IPS-20b (cell line): ENCODE results near the gene SELL.
"Not testable (repeated sequence)": the region's sequence is repeated elsewhere in the genome, so short reads cannot be mapped to it uniquely, and the experiment has no call there.

Source experiments
- H3K27ac ChIP-seq: one replicate; pipeline ENCODE4 v1.5.1; 2013; ENCODE audit warnings: low read length
- H3K27me3 ChIP-seq: 2 replicates; pipeline ENCODE4 v1.6.1; 2013; ENCODE audit warnings: mild to moderate bottlenecking, low read length, inconsistent platforms; ENCODE audit not compliant: insufficient read depth
- H3K36me3 ChIP-seq: 2 replicates; pipeline ENCODE4 v1.6.1; 2013; ENCODE audit warnings: low read depth, mild to moderate bottlenecking, inconsistent platforms, low read length, moderate library complexity; ENCODE audit not compliant: insufficient read depth
- H3K4me1 ChIP-seq: 2 replicates; pipeline ENCODE4 v1.6.1; 2013; ENCODE audit warnings: mild to moderate bottlenecking, control low read depth, inconsistent platforms, low read length, moderate library complexity; ENCODE audit not compliant: insufficient read depth
- H3K4me3 ChIP-seq: 2 replicates; pipeline ENCODE4 v1.5.1; 2013; ENCODE audit warnings: mild to moderate bottlenecking, low read length, inconsistent platforms
- H3K9ac ChIP-seq: 2 replicates; pipeline ENCODE4 v1.6.1; 2013; ENCODE audit warnings: low read depth, mild to moderate bottlenecking, inconsistent platforms, low read length, moderate library complexity
- H3K9me3 ChIP-seq: 2 replicates; pipeline ENCODE4 v1.6.1; 2013; ENCODE audit warnings: mild to moderate bottlenecking, low read depth, low read length, inconsistent platforms; ENCODE audit not compliant: insufficient read depth

The SELL gene

DNA sequence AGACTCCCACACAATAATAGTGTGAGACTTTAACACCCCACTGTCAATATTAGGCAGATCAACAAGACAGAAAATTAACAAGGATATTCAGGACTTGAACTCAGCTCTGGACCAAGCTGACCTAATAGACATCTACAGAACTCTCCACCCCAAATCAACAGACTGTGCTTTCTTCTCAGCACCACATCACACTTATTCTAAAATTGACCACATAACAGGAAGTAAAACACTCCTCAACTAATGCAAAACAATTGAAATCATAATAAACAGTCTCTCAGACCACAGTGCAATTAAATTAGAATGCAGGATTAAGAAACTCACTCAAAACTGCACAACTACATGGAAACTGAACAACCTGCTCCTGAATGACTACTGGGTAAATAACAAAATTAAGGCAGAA is 52.6 kb downstream of the SELL start:
- not testable (repeated sequence) for H3K27me3 ChIP-seq, H3K27ac ChIP-seq, H3K9ac ChIP-seq, H3K36me3 ChIP-seq, H3K4me1 ChIP-seq, H3K9me3 ChIP-seq, H3K4me3 ChIP-seq

DNA sequence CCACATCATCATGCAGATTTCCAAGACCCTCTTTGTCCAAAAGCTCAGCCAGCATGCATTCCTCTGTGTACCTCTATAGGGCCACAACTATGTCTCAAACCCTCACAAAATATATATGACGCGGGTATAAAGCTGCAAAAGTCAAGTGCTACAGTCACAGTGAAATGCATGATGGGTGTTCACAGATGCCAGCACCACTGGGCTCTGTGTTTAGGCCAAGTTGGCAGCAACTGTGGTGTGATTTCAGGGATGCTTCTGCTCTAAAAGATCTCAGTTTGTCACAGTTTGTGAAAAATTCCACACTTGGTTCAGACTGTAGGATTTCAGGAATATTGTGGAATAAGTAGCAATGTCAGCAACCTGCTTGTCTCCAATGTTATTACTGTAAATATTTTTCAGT is 57.5 kb downstream of the SELL start:
- no peak overlapping the region for H3K4me3 ChIP-seq
- H3K27ac ChIP-seq = no peak overlapping the region
- H3K4me1 ChIP-seq = no peaks in the 10 kb centered on the region

DNA sequence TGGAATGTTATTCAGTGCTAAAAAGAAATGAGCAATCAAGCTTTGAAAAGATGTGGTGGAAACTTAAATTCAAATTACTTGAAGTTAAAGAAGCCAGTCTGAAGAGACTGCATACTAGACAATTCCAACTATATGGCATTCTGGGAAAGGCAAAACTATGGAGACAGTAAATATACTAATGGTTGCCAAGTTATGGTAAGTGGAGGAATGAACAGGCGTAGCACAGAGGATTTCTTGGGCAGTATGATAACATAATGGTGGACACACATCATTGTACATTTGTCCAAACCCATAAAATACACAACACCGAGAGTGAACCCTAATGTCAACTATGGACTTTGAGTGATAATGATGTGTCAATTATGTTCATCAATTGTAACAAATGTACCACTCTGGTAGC is 60.4 kb downstream of the SELL start:
- Histone ChIP-seq H3K27ac (no peak overlapping the region), H3K9ac (no peak overlapping the region), H3K4me1 (no peaks in the 10 kb centered on the region; the same call in 1 of the 2 replicates), H3K9me3 (no peaks in the 10 kb centered on the region), H3K4me3 (no peak overlapping the region), H3K27me3 (no peaks in the 10 kb centered on the region), H3K36me3 (no peaks in the 10 kb centered on the region)

More for the DNA sequence above, 57.5 kb downstream of the SELL start:
- no peaks in the 10 kb centered on the region for H3K36me3 ChIP-seq
- H3K27me3 ChIP-seq = no peaks in the 10 kb centered on the region; the same call in 1 of the 2 replicates
- H3K9ac ChIP-seq = no peak overlapping the region
- H3K9me3 ChIP-seq = no peaks in the 10 kb centered on the region

DNA sequence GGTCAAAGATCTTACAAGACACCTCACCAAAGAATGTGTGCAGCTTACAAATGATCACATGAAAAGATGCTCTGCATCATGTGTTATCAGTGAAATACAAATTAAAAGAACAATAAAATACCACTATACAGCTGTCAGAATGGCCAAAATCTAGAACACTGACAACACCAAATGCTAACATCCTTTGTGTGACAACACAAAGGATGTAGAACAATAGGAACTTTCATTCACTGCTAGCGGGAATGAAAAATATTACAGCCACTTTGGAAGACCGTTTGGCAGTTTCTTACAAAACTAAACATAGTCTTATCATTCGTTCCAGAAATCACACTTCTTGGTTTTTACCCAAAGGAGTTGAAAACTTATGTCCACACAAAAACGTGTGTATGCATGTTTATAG is 60.9 kb downstream of the SELL start:
- H3K27me3 ChIP-seq = no peaks in the 10 kb centered on the region
- H3K4me3 ChIP-seq = no peak overlapping the region
- H3K9me3 ChIP-seq = no peaks in the 10 kb centered on the region
- no peak overlapping the region for H3K9ac ChIP-seq
- no peaks in the 10 kb centered on the region; the same call in 1 of the 2 replicates for H3K4me1 ChIP-seq
- no peaks in the 10 kb centered on the region for H3K36me3 ChIP-seq
- H3K27ac ChIP-seq = no peak overlapping the region

DNA sequence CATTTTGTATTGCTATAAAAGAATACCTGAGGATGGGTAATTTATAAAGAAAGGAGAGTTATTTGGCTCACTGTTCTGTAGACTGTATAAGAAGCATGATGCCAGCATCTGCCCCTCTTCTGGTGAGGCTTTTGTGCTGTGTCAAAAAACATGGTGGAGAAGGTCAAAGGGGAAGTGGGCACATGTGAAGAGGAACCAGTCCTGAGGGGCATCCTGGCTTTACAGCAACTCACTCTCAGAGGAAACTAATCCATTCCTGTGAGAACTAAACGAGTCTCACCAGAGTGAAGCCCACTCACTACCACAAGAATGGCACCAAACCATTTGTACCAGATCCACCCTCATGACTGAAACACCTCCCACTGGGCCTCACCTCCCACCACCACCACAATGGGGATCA is 62.7 kb downstream of the SELL start:
- Histone ChIP-seq H3K27ac (no peak overlapping the region), H3K4me3 (no peak overlapping the region), H3K9me3 (no peaks in the 10 kb centered on the region), H3K36me3 (no peaks in the 10 kb centered on the region), H3K27me3 (no peaks in the 10 kb centered on the region), H3K9ac (no peak overlapping the region), H3K4me1 (no peaks in the 10 kb centered on the region; the same call in 1 of the 2 replicates)

- Histone ChIP-seq H3K9me3 (no peaks in the 10 kb centered on the region), H3K4me3 (no peak overlapping the region), H3K36me3 (no peaks in the 10 kb centered on the region), H3K4me1 (no peaks in the 10 kb centered on the region; the same call in 1 of the 2 replicates), H3K9ac (no peak overlapping the region), H3K27me3 (no peaks in the 10 kb centered on the region), H3K27ac (no peak overlapping the region)
Measured at GRCh38 chr1:169648187-169648586, 63.2 kb downstream of the SELL start.

DNA sequence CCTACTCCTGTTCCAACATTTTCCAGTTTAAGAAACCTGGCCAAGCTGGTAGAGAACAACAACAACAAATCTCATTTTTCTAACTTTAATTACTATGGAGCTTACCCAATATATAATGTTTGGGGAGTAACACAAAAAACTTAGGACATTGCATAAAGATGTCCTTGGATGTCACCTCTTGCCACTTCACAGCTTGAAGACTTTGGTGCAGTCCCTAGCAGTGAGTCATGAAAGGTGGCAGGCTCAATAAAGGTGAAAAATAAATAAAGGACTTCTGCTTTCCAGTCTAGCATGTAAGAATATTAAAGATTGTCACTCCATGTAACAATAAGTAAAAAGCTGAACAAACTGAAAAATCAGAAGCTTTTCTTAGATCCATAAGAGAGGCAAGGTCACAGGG is 63.9 kb downstream of the SELL start:
- Histone ChIP-seq H3K27me3 (no peaks in the 10 kb centered on the region), H3K4me3 (no peak overlapping the region), H3K9me3 (no peaks in the 10 kb centered on the region), H3K27ac (no peak overlapping the region), H3K4me1 (no peaks in the 10 kb centered on the region; the same call in 1 of the 2 replicates), H3K9ac (no peak overlapping the region), H3K36me3 (no peaks in the 10 kb centered on the region)

DNA sequence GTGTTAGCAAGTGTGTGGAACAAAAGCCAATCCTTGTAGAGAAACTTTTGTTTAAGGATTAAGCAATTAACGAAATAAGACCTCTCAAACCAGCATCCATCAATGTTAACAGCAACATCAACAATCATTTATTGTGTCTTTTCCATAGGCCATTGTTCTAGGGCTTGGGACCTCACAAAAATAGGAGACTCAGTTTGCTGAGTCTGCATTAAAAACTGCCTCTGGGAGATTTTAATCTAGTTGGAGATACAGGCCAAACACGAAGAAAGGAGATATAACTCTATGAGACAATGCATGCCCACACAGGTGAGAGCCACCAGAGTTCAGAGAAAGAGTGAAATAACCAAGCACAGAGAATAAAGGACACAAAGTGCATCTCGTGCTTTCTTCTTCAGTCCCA is 67.1 kb downstream of the SELL start:
- no peak overlapping the region for H3K4me3 ChIP-seq

More for the DNA sequence above, 67.1 kb downstream of the SELL start:
- H3K36me3 ChIP-seq = no peaks in the 10 kb centered on the region
- no peak overlapping the region for H3K27ac ChIP-seq
- H3K9ac ChIP-seq = no peak overlapping the region
- no peaks in the 10 kb centered on the region; the same call in 1 of the 2 replicates for H3K4me1 ChIP-seq
- H3K9me3 ChIP-seq = no peaks in the 10 kb centered on the region
- H3K27me3 ChIP-seq = no peaks in the 10 kb centered on the region
